PC-9 (cell line): ENCODE data around the gene KRTAP5-1. TPM values are rescaled to one million over a fixed set of nuclear protein-coding genes. Genes with fewer than 3 reads are reported as not detected.

Experiments
- BruUV-seq: library from RNA; stranded (reverse); fragments of 400-500 nt; replicated peaks from 2 replicates; lab custom pipeline; 2021; lab: Mats Ljungman, UMichigan
- CTCF ChIA-PET: fragments of 300-600 bp; sonication (Branson Sonifier 250); formaldehyde crosslinking; loops from one replicate; lab custom pipeline; 2022; ENCODE audit warnings: antibody characterized with exemption; lab: Charles Lee
- POLR2A ChIA-PET: fragments of 300-600 bp; sonication (Branson Sonifier 250); formaldehyde crosslinking; loops from one replicate; lab custom pipeline; 2022; ENCODE audit warnings: antibody characterized with exemption; ENCODE audit not compliant: unreplicated experiment; lab: Charles Lee
- DNase-seq, 2 experiments: peaks; one replicate each; pipeline versions ENCODE4 v3.0.0 to v3.0.0-alpha.2; 2015 to 2022; ENCODE audit warnings: mixed read lengths in 1 of 2
- H2AFZ ChIP-seq: fragments of 200-600 bp; sonication (generic); 2 replicates; pipeline ENCODE4 v1.8.1; 2017; ENCODE audit warnings: antibody characterized with exemption
- H3F3A ChIP-seq: fragments of 200-600 bp; sonication (generic); 2 replicates; pipeline ENCODE4 v1.8.1; 2017; ENCODE audit warnings: antibody characterized with exemption, mild to moderate bottlenecking, low read depth; ENCODE audit not compliant: insufficient read depth
- H3K27ac ChIP-seq: fragments of 200-600 bp; sonication (generic); 2 replicates; pipeline ENCODE4 v1.6.1; 2016; ENCODE audit warnings: mixed run types
- H3K27me3 ChIP-seq: fragments of 200-600 bp; sonication (generic); 2 replicates; pipeline ENCODE4 v1.6.1; 2016; ENCODE audit warnings: low read depth, mixed run types; ENCODE audit not compliant: insufficient read depth
- H3K36me3 ChIP-seq: fragments of 200-600 bp; sonication (generic); 2 replicates; pipeline ENCODE4 v1.6.1; 2016; ENCODE audit warnings: low read depth, mixed run types
- H3K4me1 ChIP-seq: fragments of 200-600 bp; sonication (generic); replicated peaks from 2 replicates; pipeline ENCODE4 v1.6.1; 2016; ENCODE audit warnings: mixed run types; ENCODE audit not compliant: insufficient read depth
- H3K4me2 ChIP-seq: fragments of 200-600 bp; sonication (generic); 2 replicates; pipeline ENCODE4 v1.6.1; 2017; ENCODE audit warnings: mixed run types
- H3K4me3 ChIP-seq: fragments of 200-600 bp; sonication (generic); 2 replicates; pipeline ENCODE4 v1.6.1; 2016; ENCODE audit warnings: mixed run types
- H3K79me2 ChIP-seq: fragments of 200-600 bp; sonication (generic); 2 replicates; pipeline ENCODE4 v1.6.1; 2017; ENCODE audit warnings: low read depth, mixed run types
- H3K9me2 ChIP-seq: fragments of 200-600 bp; sonication (generic); 2 replicates; pipeline ENCODE4 v1.8.1; 2017; ENCODE audit warnings: mild to moderate bottlenecking; ENCODE audit not compliant: insufficient read depth
- H3K9me3 ChIP-seq: fragments of 200-600 bp; sonication (generic); 2 replicates; pipeline ENCODE4 v1.8.1; 2016; ENCODE audit warnings: low read depth; ENCODE audit not compliant: insufficient read depth
- H4K20me1 ChIP-seq: fragments of 200-600 bp; sonication (generic); 2 replicates; pipeline ENCODE4 v1.8.1; 2017; ENCODE audit not compliant: insufficient read depth
- CTCF ChIP-seq: fragments of 200-600 bp; sonication (generic); conservative IDR thresholded peaks from 2 replicates; pipeline ENCODE4 v1.6.1; 2017; ENCODE audit warnings: mixed run types, antibody characterized with exemption, mild to moderate bottlenecking, moderate library complexity
- EZH2 ChIP-seq: fragments of 200-600 bp; sonication (generic); IDR thresholded peaks from 2 replicates; pipeline ENCODE4 v1.8.0; 2017; ENCODE audit warnings: antibody characterized with exemption, low read depth
- intact Hi-C: fragments of 100-400 bp; cut with micrococcal nuclease; formaldehyde crosslinking; loops from one replicate; pipeline ENCODE4 v1.10.0; 2022; ENCODE audit not compliant: unreplicated experiment
- total RNA-seq: library from RNA; stranded (reverse); gene quantifications from 2 replicates; pipeline ENCODE4 v1.2.3, GENCODE V29; 2021

The KRTAP5-1 gene
- total RNA-seq, 1 experiment from 2014 or later: not detected

GRCh38 chr11:1534682-1535081 is 50.4 kb downstream of the KRTAP5-1 start:
- H3F3A ChIP-seq: no peaks in the 10 kb centered on the region
- TF ChIP-seq CTCF: no peak
- TF ChIP-seq EZH2: no peak
- H3K4me2 ChIP-seq: no peak overlapping the region
- H4K20me1 ChIP-seq: peaks cover 9% of the 10 kb centered on the region
- no peak for DNase-seq
- no peaks in the 10 kb centered on the region for H3K36me3 ChIP-seq
- CTCF ChIA-PET: no interaction called here
- peaks cover 13% of the 10 kb centered on the region; the same call in 1 of the 2 replicates for H3K79me2 ChIP-seq
- H3K4me1 ChIP-seq: no peaks in the 10 kb centered on the region
- intact Hi-C loops: no loop called here
- no peak overlapping the region for H3K4me3 ChIP-seq
- no peak overlapping the region for H2AFZ ChIP-seq
- POLR2A ChIA-PET: no interaction called here
- H3K27me3 ChIP-seq: peaks cover 5% of the 10 kb centered on the region; the same call in 1 of the 2 replicates
- H3K9me2 ChIP-seq: no peaks in the 10 kb centered on the region
- BruUV-seq: no TSS peak
- H3K27ac ChIP-seq: no peak overlapping the region
- no peaks in the 10 kb centered on the region for H3K9me3 ChIP-seq

Other genes starting within 250 kb of the KRTAP5-1 start
- gene BRSK2, start 195.3 kb downstream of the KRTAP5-1 start, total RNA-seq: 2.7 and 2.9 TPM in 2 replicates
- 19.1 and 21.8 TPM in 2 replicates for gene MOB2, start 98.5 kb downstream of the KRTAP5-1 start, total RNA-seq
- 2.6 and 4.2 TPM in 2 replicates for gene DUSP8, start 13.0 kb downstream of the KRTAP5-1 start, total RNA-seq
- not detected in 2 replicates for gene KRTAP5-2, start 13.0 kb upstream of the KRTAP5-1 start, total RNA-seq
- not detected in 2 replicates for gene KRTAP5-3, start 23.2 kb upstream of the KRTAP5-1 start, total RNA-seq
- gene KRTAP5-4, start 36.9 kb upstream of the KRTAP5-1 start, total RNA-seq: not detected in 2 replicates
- gene KRTAP5-5, start 44.5 kb upstream of the KRTAP5-1 start, total RNA-seq: not detected in 2 replicates
- not detected in 2 replicates for gene KRTAP5-6, start 111.9 kb upstream of the KRTAP5-1 start, total RNA-seq
- 4.2 and 5.5 TPM in 2 replicates for gene IFITM10, start 165.3 kb upstream of the KRTAP5-1 start, total RNA-seq
- gene CTSD, start 178.6 kb upstream of the KRTAP5-1 start, total RNA-seq: 735 and 993 TPM in 2 replicates
- 8.9 and 12.1 TPM in 2 replicates for gene SYT8, start 249.7 kb upstream of the KRTAP5-1 start, total RNA-seq